ENCODE measurements around the gene TFF1.
A peak's percentile ranks its signal among the peaks of the same experiment; 100 is the strongest.

Gene TFF1

DNA sequence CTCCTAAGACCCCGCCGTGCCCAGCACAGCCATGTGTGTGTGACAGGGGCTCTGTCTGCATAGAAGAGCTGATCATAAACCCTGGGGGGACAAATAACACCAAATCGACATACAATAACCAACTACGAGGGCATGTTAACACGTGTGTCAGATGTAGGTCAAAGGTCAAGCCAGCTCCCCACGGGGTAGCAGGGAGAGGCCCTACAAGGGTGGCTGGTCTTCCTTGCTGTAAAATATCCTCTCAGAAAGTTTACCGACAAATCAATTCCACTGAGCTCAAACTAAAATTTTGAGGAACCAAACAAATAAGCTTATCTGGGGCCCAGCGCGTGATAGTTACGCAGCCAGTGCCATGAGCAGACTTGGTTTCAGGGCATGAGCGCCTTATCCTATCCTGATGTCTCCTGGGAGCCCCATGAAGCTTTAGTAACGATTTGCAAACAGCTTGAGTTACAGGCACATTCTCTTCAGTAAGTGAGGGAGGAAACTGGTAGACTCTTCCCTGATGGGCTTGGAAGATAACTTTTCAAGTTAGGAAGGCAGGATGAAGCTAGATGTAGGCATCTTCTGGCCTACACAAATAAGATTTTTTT lies 32.2 kb upstream of the TFF1 start:
- DNase-seq (ENCODE audit: low read depth, low spot score) = no peak

DNA sequence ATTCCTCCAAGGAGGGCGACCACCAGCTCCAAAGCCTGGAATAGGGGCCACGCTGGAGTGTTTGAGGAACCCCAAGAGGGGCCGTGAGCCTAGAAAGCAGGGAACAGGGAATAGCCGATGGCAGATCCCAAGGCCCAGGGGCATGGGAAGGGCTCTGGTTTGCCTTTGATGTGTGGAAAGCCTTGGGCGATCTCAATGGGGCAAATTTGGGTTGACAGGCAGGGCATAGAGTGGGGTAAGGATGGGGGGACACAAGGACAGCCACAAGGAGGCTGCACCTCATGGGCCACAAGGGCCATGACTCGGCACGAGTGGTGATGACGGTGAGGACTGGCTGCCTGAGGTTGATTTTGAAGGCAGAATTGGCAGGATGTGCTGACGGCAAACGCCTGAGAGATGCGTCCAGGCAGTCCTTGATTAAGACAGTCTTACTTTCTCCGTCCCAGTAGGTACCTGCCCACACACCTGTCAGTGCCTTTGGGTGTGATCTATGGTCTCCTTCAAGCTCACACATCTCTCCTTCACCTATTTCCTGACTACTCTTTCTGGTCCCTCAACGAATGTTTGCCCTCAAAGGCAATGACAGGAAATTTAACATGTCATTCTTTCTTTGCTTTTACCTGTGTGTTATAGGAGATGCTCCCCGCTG lies 31.5 kb upstream of the TFF1 start:
- DNase-seq (ENCODE audit: low read depth, low spot score) = no peak

DNA sequence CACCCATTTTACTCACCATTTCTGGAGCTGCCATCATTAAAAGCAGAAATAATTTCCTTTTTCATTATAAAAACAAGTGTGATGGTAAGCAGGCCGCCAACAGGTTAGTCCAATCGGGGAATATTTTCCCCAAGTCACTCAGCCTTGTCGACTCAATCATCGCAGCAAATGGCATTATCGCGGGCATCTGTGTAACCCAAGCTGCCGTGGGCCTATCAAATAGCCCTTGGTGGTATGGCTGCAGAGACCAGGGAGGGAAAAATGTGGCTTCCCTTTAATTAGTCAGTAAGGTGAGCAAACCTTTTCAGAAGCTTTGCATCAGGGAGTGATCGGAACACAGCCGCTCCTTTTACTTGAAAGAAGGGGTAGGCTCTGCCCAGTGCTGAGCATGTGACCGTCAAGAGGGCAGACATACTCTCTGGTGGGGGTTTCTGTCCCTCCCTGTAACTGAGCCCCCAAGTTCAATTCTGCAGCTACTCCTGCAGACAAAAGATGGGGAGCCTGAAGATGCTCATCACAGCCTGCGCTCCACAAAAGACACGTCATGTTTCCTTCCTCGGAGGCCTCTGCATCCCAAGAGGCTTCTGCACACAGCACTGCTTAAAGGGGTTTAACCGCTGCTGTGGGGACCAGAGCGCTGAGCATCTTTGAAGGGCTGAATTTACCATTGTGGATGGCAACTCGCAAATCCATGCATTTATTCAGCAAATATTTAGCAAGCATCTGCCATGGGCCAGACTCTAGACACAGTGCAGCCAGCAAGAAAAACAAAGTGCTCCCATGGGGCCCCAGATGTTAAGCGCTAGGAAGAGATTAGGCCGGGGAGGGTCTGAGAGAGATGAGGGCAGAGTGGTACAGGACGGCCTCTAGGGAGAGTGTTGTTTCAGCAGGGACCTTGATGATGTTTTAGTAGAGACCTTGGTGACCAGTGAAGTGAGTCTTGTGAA lies 30.7 kb upstream of the TFF1 start:
- DNase-seq (ENCODE audit: low read depth, low spot score) = no peak

DNA sequence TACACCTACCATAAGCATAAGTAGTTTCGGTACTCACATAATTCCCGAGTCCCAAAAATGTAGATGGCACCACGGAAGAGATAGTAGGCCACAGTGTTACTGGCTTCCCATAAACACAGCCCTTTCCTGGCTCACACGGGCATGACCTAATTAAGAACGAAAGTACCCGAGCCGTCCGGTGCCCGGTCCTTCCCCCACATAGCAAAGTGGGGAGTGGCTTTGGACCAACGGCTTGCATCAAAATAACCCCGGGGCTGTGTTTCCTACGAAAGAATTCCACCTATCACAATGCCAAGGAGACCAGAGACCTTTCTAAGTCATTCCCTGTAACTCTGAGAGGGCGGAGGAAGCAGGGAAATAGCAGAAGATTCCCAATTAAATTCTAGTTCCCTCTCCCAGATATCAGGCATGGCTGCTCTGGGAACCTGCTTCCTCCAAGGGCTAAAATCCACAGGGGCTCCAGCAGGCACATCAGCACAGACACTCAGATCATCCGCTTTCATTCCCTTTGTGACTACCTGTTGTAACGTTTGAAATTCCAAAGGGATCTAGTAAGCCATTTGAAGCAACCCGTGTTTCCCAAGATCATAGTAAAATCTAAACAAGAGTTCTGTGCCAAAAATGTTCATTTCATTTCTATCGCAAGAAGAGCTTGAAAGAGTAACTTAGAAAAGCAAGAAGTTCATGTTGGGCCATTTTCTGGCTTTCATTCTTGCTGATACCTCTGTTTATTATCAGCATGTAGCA lies 29.7 kb upstream of the TFF1 start, which contains the start of gene TMPRSS3:
Gene TMPRSS3 (minus strand): TSS at position 148 of the 747 bp plus-strand sequence. CDS start 635 bp downstream, outside the sequence.
- DNase-seq (ENCODE audit: low read depth, low spot score) = no peak

DNA sequence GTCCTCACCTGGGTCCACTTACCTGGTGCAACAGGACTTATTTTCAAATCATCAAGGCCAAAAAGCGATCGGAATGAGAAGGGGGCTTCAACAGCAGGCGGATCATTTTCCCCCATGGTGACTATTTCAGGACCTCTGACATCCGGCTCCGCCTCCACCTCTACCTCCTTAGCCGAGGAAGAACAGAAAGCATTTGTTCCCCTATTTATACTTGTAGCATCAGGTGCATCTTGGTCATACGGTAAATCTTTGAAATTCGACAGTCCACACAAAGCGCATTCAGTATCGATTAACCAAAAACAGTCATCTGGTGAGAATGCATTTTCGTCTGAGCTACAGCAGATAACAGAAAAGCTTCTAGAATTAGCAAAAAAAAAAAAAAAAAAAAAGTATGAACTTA lies 29.0 kb upstream of the TFF1 start:
- DNase-seq (ENCODE audit: low read depth, low spot score) = no peak

DNA sequence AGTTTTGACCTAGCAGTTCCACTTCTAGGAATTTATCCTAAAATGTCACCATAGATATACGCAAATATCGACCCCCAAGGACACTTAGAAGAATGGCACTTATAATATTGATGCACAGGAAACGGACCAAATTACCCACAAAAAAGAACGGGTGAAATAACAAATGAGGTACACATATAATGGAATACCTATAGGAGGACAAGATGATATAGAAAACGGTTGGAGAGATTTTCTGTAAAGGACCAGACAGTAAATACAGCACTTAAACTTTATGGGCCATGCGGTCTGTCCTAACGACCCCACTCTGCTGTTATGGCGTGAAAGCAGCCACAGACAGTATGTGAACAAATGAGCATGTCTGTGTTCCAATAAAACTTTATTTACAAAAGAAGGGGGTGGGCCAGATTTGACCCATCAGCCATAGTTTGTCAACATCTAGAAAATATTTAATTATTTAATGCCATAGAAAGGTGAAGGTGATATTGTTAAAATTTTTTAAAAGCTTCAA lies 27.2 kb upstream of the TFF1 start:
- DNase-seq (ENCODE audit: low read depth, low spot score) = no peak

DNA sequence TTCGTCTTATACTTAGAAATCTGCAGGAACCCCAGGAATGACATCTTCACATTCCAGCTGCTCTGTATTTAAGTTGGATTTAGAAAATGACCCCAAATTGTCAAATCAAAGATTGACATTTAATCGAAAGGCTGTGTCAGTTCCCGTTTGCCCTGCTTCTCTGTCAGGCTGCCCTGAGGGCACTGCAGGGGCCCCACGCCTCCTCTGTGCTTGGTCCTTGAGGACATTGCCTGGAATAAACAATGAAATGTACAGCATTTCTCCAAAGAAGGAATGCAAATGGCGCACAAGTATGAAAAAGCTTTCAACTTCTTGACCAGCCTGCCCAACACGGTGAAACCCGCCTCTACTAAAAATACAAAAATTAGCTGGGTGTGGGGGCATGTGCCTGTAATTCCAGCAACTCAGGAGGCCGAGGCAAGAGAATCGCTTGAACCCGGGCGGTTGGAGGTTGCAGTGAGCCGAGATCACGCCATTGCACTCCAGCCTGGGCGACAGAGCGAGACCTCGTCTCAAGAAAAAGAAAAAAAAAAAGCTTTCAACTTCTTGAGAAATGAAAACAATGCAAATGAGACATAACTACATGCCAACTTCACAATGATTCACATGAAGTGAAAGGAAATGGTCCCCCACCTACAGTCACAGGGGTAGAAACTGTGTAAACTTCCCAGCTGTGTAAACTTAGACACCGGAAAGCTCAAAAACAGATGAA lies 26.6 kb upstream of the TFF1 start:
- no peak for DNase-seq (ENCODE audit: low read depth, low spot score)

DNA sequence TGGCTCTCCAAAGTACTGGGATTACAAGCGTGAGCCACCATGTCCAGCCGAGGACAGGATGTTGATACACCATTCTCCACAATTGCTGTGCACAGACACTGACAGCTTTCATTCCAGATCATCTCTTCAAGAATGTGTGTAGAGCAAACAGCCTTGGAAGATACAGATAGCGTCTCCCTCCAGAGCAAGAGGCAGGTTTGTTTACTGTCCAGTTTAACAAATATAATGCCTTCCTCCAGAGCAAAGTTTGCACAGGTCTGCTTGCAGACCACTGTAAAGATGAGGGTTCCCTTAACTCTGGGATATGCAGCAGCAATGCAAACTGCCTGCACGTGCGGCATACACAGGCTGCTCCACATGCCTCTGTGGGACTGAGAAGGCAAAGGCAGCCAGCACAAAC lies 25.0 kb upstream of the TFF1 start:
- no peak for DNase-seq (ENCODE audit: low read depth, low spot score)

DNA sequence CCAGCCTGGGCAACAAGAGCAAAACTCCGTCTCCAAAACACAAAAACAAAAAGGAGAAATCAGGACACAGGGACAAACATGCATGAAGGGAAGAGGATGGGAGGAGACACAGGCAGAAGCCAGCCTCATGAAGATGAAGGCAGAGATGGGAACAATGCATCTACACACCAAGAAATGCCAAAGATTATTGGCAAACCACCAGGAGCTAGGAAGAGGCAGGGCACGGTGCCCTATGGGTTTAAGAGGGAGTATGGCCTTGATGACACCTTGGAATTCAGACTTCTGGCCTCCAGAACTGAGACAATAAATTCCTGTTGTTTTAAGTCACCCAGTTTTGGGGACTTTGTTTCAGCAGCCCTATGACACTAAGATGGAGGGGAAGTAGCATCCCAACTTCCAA lies 24.4 kb upstream of the TFF1 start:
- no peak for DNase-seq (ENCODE audit: low read depth, low spot score)

DNA sequence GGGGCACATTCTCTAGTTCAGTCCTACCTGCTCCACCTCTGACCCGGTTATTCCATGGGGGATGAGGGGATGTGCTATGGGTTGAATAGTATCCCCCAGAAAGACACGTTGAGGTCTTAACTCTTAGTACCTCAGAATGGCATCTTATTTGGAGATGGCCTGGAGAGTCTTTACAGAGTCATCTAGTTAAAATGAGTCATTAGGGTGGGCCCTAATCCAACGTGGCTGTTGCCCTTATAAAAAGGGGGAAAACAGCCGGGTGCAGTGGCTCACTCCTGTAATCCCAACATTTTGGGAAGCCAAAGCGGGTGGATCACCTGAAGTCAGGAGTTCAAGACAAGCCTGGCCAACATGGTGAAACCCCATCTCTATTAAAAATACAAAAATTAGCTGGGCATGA lies 23.9 kb upstream of the TFF1 start:
- DNase-seq (ENCODE audit: low read depth, low spot score) = no peak

DNA sequence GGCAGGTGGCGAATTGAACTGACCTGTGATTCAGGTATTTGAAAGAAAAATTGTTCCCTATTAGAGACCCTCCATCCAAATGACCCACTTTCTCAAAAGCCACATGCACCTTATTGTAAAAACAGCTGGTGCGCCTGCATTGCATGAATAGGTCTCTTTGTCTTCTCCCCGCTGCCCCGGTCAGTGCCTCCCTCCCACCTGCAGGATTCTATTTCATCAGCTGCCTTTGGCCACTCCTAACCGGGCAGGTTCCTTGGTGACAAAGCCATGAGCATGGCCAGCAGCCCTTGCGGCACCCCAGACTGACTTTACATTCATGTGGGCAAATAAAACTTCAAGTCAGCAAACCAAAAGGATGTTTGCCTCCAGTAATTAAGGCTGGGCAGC lies 23.1 kb upstream of the TFF1 start:
- DNase-seq (ENCODE audit: low read depth, low spot score) = no peak

DNA sequence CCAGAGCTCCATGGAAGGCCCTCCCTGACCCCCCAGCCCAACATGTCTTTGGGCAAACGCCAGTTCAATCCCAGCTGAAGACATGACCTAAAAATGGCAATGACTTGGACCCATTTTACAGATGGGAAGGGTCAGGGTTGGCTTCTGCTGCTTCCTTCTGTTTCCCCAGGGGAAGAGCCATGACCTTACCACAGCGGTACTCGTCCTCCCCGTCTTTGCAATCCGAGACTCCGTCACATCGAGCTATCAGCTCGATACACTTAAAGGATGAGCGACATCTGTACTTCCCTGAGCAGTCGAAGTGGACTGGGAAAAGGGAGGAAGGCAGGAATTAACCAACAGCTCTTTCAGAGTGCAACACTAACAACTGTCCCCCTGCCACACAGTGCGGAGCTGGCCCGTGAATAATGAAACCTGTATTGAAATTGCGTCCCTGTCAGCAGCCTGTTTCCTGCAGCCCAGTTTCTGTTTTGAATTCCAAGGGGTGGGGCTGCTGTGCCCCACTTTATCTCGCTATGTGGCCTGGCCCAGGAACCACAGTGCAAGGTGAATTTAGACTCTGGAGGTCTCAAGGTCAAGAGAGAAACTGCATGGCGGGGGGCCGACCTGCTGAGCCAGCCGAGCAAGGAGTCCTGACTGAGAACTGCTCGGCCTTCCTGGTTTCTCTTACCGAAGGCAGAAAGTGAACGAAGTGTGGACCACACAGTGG lies 22.6 kb upstream of the TFF1 start:
- DNase-seq (ENCODE audit: low read depth, low spot score) = peak; percentile 7

DNA sequence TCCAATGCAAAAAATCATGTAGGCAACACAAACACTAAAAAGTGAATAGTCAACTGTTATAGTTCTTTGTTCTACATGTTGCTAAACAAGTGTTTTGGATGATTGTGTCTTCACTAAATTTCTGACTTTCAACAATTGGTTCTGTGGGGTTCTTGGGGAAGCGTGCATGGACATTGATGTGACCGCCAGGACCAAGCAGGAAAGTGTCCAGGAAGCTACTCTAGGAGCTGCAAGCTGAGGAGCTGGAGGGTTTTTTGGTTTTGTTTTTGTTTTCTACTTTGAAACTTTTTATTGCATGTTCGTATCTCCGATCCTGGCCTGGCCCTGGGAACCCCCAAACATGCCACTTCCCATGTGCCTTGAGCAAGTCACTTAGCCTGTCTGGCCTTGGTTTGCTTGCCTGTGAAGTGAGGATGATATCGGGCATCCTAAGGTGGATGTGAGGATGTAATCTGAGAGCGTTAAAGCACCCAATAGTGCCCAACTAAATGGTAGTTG lies 21.6 kb upstream of the TFF1 start:
- DNase-seq (ENCODE audit: low read depth, low spot score) = no peak

DNA sequence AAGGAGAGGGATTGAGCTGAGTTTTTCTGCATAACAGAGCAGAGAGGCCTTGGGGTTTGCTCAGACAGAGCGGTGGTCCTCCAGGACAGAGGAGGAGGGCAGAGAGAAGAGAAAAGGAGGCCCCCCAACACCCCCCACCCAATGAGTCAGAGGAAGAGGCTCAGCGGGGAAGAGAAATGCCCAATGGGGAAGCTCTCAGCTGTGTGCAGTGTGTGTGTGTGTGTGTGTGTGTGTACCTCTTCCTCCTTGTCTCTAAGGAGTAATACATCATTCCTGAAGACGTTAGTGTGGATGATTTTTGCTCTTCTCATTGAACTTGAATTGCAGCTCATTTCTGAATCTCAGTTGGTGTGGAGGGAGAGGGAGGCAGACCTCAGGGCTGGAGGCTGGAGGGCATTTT lies 20.8 kb upstream of the TFF1 start:
- no peak for DNase-seq (ENCODE audit: low read depth, low spot score)

DNA sequence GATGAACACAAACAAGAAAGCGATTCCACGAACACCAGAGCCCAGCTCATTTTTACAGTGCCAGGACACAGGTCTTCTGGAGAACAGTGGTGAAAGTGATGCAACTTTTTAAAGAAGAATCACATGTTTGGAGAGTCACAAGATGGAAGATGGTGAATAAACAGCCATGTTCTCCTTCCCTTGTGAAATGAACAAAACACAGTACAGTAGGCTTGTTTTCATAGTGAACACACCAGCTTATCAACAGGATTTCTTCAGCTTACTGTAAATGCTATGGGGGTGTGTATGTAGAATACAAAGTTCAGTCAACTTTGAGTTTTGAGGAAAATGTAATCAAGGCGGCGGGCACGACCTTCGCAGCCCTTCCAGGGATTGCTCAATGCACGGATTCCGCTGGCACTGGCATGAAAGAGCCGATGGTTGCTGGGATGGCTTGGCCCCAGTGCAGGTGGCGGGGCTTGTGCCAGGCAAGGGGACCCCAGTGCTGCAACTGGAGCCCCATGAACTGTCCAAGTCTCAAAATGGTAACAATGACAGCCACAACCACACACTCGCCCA lies 19.8 kb upstream of the TFF1 start:
- no peak for DNase-seq (ENCODE audit: low read depth, low spot score)

DNA sequence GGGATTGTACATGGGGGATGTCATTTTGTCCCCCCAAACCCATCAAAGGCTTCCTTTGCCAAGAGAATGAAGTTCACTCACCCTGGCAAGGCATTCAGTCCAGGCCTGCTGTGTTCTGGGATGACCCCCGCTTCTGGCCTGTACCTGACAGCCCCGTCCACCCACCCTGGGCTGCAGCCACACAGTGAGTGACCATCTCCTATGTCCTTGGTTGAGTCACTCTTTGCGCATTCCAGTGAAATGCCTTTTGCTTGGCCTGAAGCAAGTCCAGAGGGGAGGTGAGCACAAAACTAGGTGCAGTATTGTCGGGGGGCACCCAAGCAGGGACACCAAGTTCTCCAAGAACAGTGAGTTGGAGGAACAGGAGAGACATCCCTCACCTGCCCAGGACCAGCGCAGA lies 19.3 kb upstream of the TFF1 start:
- DNase-seq (ENCODE audit: low read depth, low spot score) = no peak

DNA sequence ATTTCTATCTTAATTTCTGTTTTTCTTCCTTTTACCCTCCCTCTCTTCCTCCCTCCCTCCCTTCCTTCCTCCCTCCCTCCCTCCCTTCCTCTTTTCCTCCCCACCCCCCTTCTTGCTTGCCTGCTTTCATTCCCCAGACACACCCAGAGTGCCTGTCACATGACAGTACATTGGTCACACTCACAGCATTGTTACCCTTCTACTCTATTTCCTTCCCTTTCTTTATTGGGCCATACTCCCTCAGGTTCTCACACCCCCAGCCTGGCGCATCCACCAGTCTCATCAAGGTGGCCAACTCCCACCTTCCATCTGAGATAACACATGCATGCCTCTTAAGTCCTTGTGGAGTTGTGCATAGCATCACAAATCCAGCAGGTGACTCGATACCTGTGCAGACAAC lies 18.7 kb upstream of the TFF1 start:
- no peak for DNase-seq (ENCODE audit: low read depth, low spot score)

DNA sequence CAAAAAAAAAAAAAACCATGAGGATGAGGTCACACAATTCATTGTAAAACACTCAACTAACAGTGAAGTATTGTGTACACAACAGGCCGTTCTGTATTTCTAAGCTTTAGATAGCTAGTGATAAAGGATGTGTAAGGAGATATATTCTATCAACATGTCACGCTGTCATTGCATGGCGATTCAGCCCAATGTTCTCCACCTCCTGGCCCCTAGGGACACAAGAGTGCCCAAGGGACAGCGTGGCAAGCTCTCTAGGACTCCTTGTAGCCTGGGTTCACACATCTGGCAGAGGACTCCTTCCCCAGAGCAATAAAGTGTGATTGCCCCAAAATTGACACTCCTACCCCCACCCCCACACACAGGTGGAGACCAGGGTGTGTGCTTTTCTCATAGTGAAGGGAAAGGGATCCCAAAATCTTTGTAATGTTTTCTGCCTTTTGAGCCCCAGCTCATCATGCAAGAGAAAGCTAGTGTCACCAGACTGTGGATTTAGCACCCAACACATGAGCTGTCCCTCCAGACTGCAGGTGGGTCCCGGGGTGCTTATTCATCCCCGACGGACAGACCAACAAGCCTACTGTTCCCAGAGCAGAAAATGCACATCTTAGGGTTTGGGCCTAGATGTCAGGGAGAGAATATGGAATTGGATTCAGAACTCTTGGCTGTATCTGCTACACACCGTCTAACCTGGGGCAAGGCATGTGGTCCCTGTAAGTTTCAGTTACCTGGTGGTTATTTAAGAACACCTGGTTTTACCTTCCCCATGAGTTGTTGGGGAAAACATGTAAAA lies 18.0 kb upstream of the TFF1 start:
- DNase-seq (ENCODE audit: low read depth, low spot score) = no peak

DNA sequence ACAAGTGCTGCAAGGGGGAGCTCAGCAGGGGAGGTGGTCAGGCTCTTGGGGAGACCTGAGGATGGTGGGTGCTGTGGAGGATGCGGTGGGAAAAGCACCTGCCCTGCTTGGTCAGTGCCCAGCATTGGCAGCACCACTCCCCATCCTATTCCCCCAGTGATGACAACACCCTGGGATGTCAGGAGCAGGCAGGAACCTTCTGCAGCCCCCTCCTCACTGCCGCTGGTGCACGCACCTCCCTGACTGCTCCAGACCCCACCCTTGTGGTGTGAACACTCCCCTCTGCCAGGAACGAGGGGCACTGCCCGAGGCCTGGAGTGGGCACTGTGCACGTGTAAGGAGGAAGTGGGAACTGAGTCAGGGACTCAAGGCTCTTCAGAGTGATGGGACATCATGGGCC lies 17.0 kb upstream of the TFF1 start:
- no peak for DNase-seq (ENCODE audit: low read depth, low spot score)
